DMS53 (cell line): ENCODE measurements around the gene SMPX.
A peak's percentile ranks its signal among the peaks of the same experiment; 100 is the strongest.

Experiments used
- DNase-seq: peaks from one replicate; lab custom pipeline; 2025; lab: John Stamatoyannopoulos, UW

SMPX gene

DNA sequence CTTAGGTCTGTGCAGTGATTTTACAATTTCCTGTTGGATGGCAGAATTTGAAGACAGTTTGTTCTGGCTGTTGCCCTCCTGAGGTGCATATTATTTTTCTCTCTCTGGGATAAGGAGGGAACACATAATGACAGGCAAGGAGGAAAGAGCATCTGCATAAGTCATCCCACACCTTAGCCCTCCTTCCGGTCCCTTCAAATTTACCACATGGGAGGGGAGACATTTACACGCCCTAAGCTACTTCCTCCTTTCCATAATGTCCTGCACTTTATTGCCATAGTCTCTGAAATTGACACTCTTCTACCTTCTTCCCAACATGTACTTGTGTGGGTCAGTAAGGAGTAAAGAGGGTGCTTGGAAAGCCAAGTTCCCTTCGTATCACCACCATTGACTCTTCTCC lies 13.9 kb downstream of the SMPX start:
- DNase-seq = no peak

DNA sequence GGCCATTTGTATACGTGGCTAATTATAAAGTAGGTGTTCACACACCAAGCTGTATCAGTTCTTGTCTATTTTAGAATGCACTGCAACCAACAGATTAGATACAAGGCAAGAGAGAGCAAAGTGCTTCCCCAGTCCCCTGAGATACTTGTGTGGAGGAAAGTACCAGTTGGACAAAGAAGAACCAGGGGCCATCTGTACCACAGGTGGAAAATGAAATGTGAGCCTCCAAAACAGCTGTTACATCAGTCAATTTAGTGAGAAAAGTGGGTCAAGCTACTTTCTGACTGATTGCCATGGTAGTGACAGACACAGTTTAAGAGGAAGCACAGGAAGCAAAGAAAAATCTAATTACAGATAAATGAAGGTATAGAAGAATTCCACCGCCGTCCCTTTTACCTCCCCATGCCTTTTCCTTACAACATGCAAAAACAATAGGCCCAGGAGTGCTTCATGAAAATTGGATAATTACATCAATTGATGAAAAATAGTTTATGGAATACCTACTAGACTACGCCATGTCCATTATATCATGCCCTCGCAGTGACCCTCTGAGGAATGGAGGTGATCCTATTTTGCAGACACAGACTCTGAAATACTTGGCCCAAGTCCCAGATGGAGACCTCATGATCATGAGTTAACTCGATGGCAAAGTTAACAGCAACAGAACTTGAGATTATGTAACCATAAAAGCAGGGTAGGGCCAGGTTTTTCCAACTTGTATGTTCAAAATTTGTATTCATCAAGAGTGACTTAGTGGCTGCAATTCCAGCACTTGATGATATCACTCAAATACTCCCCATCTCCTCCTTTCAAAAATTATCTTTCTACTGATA lies 15.8 kb downstream of the SMPX start:
- no peak for DNase-seq

DNA sequence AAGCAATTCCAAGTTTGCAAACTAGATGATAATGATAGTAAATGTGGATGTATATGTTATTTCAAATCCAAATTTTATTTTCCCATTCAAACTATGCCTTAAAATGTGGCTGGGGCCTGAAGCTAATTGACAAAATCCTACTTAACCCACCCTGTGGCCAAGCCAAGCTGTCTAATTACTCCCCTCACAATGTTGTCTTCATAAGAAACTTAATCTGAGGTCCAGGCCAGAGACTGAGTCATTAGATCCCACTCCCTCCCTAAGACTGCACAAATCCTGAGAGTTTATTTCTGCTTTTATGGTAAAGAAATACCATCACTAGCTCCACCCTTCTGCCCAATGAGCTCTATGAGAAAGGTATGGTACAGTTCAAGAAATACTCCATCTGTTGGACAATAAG lies 16.6 kb downstream of the SMPX start:
- no peak for DNase-seq

DNA sequence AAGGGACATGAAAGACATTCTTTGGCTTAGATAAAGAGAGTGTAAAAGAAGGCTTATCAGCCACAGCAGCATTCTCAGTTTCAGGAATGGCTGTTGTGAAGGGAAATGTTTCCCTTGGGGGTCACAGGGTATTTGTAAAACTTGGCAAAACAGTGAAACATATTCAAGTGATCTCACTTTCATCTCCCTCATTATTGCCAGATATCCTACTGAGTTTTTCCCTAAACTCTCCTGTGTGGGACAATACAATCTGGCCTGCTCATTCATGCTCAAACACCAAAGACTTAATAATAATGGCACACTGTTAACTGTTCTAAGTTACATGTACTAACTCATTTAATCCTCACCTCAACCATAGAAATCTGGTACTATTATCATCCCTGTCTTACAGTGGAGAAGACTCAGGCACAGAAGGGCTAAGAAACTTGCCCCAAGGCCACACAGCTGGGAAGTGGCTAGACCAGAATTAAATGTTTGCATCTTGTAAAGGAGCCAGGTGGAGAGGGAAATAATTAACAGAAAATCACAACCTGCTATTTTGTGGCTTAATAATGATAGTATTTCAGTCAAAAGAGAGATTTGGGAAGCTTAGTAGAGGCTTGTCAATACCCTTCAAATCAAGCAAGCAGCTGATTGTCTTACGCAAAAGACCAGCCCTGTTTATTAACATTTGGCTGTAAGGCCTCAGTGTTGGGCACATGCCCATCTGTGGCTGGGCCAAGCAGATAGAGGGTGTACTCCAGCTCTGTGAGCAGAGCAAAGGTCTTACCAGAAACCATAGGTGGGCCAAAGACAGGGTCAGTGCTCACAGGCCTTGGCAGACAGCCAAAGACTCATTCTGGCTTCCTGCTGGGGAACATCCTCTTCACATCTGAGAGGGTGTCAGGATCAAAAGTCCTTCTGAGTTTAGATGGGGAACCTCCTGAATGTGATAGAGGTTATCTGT lies 17.3 kb downstream of the SMPX start:
- peak; percentile 17 for DNase-seq

DNA sequence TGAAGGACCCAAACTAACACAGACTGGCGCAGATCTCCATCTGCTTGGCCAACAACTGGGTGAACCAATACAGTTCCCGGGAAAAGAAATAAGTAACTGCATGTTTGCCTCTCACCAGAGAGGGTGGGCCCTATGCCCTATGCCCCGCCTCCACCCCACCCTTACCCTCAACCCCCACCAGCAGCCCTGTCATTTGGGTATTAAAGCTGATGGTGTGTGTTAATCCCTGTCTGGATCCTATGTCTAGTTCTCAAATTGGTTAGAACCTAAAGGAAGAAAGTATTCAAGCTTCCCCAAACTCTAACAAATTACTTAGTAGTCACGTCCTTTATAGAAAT lies 19.0 kb downstream of the SMPX start:
- DNase-seq = no peak

DNA sequence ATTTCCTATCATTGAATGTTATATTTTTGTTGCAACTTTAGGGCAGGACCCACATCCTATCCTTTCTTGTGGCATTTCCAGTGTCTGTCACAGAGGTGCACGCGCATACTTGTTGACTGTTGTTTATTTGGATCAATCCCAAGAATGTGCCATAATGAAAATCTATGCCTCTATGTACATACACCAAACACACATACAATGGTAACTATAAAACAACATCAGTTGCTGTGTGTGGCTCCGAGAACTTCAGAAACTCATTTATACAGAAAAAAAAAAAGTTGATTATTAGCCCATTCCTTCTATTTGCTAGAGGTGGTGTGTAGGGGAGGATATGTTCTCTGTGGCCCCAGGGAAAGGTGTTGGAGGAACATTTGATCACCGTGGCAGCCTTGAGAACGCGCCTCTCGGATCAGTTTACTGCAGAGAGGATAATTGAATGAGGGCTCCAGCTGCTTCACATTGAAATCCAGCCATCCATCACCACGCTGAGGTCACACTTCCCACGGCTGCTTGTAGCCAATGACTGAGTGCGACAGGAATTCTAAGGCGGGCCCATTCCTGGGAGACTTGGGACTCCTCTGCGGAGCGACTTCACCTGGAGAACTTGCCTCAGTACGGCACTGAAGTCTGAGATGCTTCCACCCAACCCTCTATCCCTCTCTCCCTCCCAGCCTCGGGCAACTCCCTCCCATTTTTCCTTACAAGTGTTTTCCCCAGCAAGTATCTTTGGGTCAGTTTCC lies 19.5 kb downstream of the SMPX start:
- DNase-seq = peak; percentile 88

DNA sequence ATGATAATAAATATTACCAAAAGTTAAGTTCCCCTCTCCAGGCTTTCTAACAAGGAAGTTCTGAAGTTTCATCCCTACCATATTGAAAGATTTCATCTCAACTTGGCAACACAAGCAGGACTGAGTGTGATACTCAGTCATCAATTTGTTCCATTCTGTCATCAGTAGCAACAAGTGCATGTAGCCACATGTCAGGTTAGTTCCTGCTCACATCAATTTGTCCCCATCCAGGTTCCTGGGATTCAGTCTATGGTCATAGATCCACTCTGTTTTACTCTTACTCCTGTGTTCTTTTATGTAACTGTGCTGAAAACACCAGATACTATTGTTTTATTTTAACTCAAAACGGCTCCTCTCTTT lies 22.2 kb downstream of the SMPX start:
- DNase-seq = no peak

DNA sequence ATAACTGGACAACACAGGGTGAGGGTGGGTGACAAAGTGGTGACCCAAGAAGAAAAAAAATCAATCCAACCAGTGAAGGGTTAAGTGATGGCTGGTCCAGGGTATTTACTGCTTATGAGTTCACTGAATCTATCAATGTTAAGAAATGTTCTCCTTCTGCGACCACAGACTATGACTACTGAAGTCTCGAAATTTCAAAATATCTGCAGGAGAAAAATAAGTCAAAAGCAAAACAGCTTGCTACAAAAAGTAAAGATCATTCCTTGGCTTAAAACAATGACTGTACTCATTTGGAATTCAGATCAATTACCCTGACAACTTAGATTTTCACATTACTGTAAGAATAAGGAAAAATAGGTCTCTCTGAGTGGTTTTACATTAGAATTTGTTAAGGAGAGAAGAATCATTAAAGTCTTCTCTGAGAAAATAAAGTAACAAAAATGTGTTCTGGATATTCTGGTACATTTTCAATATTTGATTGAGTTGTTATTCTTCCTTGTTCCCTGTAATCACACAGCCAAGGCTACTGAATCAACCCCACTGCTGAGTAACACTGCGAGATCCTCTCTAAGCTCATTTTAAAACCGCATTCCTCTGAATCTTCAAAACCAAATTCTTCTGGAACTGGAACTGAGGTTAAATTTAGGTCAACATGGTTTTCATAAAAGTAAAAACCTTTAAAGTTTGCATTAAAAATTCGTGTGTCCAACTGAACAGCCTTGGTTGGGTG lies 22.7 kb downstream of the SMPX start:
- DNase-seq = no peak

DNA sequence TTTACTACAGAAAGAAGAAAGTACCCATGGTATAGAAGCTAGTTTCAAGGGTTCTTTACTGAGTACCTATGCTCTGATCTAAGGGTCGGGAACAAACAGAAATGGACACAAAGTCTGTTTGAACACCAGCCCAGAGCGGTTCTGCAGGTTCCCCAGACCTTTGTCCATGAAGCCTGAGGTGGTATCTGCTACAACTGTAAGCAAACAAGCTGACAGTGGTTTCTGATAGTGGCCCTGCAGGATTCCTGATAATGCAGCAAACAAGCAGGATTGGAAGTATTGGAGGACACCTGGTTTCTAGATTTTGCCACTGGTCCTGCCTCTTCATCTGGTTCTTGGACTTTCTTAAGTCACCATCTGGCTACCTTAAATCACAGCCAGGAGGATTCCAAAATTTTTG lies 23.7 kb downstream of the SMPX start:
- peak; percentile 46 for DNase-seq

DNA sequence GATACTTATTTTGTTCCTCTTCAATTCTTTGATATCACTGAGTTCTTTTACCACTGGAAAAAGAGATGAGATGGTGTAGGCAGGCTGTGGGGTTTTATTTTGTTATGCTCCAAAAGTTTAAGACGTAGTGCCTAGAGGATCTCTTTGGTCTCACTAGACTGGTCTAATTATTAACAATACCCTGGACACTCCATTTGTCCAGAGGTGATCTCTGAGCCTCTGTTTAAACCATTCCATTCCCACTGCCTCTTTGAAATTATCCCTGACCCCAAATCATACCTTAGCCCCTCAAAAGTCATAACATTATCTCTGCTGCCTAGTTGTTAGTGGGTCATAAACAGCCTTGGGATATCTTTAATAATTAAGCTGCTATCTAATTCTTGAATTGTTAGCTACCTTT lies 24.2 kb downstream of the SMPX start:
- no peak for DNase-seq

DNA sequence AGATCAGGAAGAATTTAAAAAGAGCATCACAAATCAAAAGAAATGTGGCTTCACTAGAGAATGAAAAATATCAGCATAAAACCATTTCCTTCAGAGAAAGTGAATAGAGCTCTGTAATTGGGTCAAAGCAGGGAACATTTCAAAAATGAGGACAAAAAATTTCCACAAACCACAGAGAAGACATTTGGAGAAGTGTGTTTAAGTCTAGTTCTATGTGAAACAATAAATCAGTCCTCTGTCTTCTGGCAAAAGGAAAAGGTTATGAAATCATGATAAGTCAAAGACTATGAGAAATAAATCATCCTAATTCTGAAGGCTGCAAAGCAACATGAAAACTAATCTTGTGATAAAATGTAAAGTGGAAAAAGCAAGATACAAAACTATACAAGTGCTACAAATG lies 27.9 kb downstream of the SMPX start:
- DNase-seq = no peak

DNA sequence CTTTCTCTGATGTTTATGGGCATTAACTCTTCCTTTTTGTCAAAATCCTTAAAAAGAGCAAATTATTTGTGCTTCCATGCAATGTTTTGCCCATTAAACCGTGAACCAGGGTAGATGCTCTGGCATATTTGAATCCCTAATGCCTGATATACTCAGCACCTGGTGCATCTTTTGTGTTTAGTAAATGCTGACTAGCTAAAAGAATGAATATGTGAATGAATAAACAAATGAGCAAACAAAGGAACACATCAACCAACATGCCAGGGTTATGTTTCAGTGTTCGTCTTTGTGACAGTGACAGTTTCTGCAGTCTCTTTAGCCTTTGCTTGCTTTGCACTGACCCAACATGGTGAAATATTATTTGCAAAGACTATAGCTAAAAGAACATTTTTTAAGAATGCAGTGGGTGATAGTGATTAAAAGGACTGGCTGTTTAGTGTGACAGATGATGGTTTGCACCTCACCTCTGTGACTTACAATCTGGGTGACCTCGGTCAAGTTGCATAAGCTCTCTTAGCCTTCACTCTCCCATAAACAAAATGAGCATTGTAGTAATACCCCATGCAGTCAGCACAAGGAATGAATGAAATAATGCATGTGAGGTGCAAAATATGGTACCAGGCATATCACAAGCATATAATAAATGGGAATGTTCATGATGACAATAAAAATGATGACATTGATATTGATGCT lies 29.5 kb downstream of the SMPX start:
- DNase-seq = no peak

DNA sequence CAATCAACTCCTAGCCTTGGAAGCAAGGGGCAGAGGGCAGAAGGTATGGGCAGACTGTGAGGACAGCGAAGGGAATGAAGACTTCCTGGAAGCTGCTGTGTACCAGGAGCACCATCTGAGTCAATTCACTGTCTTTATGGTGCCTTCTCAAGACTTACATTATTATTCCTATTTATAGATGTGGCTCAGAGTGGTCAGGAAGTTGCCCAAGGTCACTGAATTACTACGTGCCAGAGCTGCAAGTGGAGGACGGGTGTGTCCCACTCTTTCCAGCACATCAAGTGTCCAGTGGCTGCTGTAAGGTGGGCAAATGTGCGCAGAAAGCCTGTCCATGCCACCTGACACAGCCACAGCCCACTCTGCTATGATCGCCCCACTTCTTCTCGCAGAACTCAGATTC lies 32.0 kb downstream of the SMPX start:
- no peak for DNase-seq

DNA sequence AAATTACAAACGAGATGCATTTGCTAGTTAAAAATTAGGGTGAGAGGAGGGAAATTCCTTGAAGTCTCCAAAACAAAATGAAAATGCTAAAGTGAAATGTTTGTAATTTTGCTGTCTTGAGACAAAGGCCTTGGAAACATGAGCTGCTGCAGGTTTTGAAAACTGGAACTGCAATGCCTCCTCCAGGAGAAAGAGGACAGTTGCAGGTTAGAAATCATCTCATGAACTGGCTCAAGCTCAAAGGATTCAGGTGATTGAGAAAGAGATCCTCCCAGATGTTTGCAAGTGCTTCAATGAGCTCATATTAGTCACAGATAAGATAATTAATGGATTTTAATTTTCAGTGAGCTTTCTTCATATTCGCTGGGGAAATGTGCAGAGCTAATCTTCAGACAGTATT lies 32.4 kb downstream of the SMPX start:
- peak; percentile 65 for DNase-seq

DNA sequence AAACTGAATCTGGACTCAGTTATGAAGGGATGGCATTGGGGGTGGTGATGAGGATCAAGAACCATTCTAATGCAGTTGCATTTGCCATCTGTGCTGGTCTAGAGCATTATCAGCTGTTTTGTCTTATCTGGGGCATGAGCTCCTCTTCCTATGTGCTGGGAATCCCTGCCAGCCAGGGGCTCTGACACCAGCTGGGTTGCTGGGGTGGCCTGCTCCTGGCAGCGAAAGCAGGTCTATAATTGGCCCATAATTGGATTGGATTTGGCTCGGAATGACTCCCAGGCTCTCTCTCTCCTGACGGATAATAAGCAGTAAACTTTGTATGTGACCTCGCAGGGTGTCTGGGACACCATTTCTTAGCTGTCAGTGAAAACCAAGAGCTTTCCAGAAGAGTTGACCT lies 34.1 kb downstream of the SMPX start:
- DNase-seq = no peak

DNA sequence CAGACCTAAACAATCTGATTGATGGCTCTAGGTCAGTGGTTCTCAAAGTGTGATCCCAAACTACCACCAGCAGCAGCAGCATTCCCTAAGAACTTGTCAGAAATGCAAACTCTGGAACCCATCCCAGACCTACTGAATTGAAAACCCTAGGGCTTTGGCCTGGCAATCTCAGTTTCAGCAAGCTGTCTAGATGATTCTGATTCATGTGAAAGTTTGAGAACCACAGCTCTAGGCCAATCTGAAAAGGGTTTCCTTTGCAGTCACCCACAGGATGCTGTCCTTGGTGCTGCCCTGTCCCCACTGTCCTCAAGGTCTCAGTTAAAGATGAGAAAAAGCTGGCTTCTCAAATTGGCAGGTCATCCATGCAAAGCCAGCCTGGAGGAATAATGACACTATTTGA lies 34.8 kb downstream of the SMPX start:
- DNase-seq = no peak

DNA sequence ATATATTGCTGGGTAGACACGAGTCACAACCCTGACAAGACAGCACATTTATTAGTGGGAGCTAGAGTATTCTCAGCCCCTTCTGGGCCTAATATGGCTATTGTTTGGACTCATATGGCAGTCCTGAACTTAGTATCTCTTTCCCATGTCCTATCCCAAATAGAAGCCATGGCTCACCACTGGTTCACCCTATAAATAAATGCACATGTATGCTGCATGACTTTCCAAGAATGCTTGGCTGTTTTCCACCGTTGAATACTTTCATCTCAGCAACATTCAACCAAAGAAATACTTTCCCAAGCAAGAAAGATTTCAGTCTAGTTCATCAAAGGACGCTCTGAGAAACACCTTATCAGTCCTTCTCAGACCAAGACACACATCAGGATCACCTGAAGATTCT lies 36.7 kb downstream of the SMPX start:
- DNase-seq = no peak

DNA sequence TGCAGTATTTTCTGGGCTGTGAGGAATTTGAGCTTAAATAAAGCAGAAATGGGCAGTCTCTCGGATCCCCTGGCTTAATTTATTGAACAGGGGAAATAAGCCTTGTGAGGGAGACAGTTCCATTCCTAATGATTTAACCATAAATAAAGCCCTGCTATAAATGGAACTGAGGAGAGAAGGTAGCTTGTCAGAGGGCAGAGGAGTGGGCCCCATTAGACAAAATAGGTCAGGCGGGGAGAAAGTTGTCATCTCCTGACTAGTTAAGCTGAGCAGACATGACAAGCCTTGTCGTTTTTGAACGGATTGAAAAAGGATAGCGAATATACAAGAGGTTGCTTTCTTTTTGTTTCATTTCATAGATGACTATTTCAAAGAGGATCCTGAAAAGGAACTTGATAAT lies 39.3 kb downstream of the SMPX start:
- DNase-seq = no peak

DNA sequence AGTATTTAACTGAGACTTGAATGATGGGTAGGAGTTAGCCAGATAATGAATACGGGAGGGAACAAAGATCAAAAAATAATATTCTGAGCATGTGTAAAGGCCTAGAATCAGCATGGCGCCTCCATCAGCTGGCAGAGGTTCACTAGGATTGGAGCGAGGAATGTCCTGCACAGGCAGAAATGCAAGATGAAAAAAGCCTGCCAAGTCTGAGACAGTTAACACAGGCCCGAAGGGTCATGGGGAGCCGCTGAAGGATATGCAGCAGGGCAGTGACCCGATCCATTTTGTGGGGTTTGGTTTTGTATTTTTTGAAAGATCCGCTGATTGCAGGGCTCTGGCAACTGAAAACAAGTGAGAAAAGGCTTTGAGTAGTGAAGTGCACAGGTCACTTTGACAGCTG lies 40.1 kb downstream of the SMPX start:
- DNase-seq = no peak

DNA sequence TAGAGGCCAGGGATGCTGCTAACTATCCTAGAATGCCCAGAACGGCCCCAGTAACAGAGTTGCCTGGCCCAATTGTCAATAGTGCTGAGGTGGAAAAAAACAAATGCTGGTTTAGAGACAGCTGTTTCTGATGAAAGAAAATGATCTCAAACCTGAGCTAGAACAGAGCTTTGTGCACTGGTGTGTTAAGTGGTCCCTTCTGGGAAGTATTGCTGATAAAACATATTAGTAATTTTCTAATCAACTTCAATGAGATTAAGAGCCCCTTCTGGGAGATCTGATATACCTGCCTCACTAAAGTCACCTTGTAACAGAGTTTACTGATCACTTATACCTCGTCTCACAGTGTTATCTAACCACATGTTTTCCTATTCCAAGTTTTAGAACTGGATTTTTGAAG lies 42.1 kb downstream of the SMPX start:
- no peak for DNase-seq

DNA sequence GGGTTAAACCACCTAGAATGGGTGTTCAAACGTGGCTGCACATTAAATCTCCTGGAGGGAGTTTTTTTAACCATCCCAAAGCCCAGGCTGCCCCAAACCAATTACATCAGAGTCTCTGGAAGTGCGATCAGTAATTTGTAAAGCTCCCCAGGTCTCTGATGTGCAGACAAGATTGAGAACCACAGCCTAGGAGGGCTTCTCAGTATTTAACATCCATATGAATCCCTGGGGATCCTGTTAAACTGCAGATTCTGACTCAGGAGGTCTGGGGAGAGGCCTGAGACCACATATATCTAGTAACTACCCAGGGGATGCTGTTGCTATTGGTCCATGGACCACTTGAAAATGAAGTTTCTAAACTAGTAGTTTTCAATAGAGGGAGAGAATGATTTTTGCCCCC lies 42.6 kb downstream of the SMPX start:
- no peak for DNase-seq

DNA sequence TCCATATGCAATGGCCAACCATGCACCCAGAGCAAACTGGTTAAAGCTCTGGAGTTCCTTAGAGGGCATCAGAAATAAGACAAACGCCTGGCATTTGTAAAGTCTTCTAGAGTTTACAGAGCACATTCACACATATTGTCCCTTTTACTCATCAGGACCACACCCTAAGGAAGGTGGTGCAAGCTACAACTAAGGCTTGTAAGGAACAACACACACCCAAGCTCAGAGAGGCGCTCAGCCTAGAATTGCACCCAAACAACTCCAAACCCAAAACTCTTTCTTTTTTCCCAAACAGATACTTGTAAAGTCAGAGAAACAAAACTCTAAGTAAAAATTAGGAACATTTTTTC lies 46.1 kb downstream of the SMPX start:
- DNase-seq = no peak
